DOHH2 (cell line): ENCODE data around the gene EYA2.

Source experiments
- H3F3A ChIP-seq: fragments of 200-600 bp; sonication (generic), shearing (Covaris generic); 2 replicates; pipeline ENCODE4 v1.6.0; 2016; ENCODE audit warnings: antibody characterized with exemption, mild to moderate bottlenecking; ENCODE audit not compliant: control insufficient read depth, insufficient read depth
- H3K27ac ChIP-seq: fragments of 200-600 bp; sonication (generic); 2 replicates; pipeline ENCODE4 v1.5.1; 2014; ENCODE audit warnings: low read depth, mild to moderate bottlenecking, low read length, moderate library complexity
- H3K27me3 ChIP-seq: fragments of 200-600 bp; sonication (generic); 2 replicates; pipeline ENCODE4 v1.6.1; 2014; ENCODE audit warnings: mild to moderate bottlenecking, low read length, mixed read lengths; ENCODE audit not compliant: control insufficient read depth
- H3K36me3 ChIP-seq: fragments of 200-600 bp; sonication (generic); 2 replicates; pipeline ENCODE4 v1.6.1; 2014; ENCODE audit warnings: mild to moderate bottlenecking, low read length, moderate library complexity, mixed read lengths; ENCODE audit not compliant: control insufficient read depth
- H3K4me1 ChIP-seq: fragments of 200-600 bp; sonication (generic); 2 replicates; pipeline ENCODE4 v1.6.1; 2014; ENCODE audit warnings: mild to moderate bottlenecking, low read length, mixed read lengths; ENCODE audit not compliant: control insufficient read depth
- H3K4me2 ChIP-seq: fragments of 200-600 bp; sonication (generic); 2 replicates; pipeline ENCODE4 v1.6.0; 2014; ENCODE audit warnings: mild to moderate bottlenecking, low read length, moderate library complexity
- H3K4me3 ChIP-seq: fragments of 200-600 bp; sonication (generic); 2 replicates; pipeline ENCODE4 v1.5.1; 2014; ENCODE audit warnings: mild to moderate bottlenecking, low read length, mixed read lengths
- H3K79me2 ChIP-seq: fragments of 200-600 bp; sonication (generic); 2 replicates; pipeline ENCODE4 v1.6.1; 2014; ENCODE audit warnings: mild to moderate bottlenecking, low read length, mixed read lengths; ENCODE audit not compliant: control insufficient read depth
- H3K9me2 ChIP-seq: fragments of 200-600 bp; sonication (generic); replicated peaks from 2 replicates; pipeline ENCODE4 v1.6.1; 2014; ENCODE audit warnings: mild to moderate bottlenecking, low read length, mixed read lengths; ENCODE audit not compliant: control insufficient read depth
- H3K9me3 ChIP-seq: fragments of 200-600 bp; sonication (generic); 2 replicates; pipeline ENCODE4 v1.6.1; 2014; ENCODE audit warnings: antibody characterized with exemption, low read length, mixed read lengths; ENCODE audit not compliant: control insufficient read depth, insufficient read depth
- H4K20me1 ChIP-seq: fragments of 200-600 bp; sonication (generic); 2 replicates; pipeline ENCODE4 v1.6.0; 2014; ENCODE audit warnings: low read depth, mild to moderate bottlenecking, antibody characterized with exemption, low read length, moderate library complexity; ENCODE audit not compliant: control insufficient read depth, insufficient read depth
- CTCF ChIP-seq: fragments of 200-600 bp; sonication (generic); IDR thresholded peaks from one replicate; pipeline ENCODE4 v1.5.1; 2014; ENCODE audit warnings: antibody characterized with exemption, mild to moderate bottlenecking, low read depth, low read length; ENCODE audit not compliant: poor library complexity, severe bottlenecking
- EZH2phosphoT487 ChIP-seq: fragments of 200-600 bp; sonication (generic); IDR thresholded peaks from 2 replicates; pipeline ENCODE4 v1.6.1; 2017; ENCODE audit warnings: borderline replicate concordance, mild to moderate bottlenecking, antibody characterized with exemption, low read length, moderate library complexity, mixed read lengths

EYA2 gene

GRCh38 chr20:47042464-47042863, 147.8 kb downstream of the EYA2 start:
- H3K9me3 ChIP-seq = no peaks in the 10 kb centered on the region
- no peaks in the 10 kb centered on the region for H3K4me1 ChIP-seq
- no peak overlapping the region for H3K4me2 ChIP-seq
- H3F3A ChIP-seq = no peaks in the 10 kb centered on the region
- no peak overlapping the region for H3K4me3 ChIP-seq
- no peaks in the 10 kb centered on the region for H3K36me3 ChIP-seq
- H3K27me3 ChIP-seq = 0 out of 2 replicates have a peak, but pooled peaks cover 2% of the 10 kb centered on the region
- H4K20me1 ChIP-seq = no peaks in the 10 kb centered on the region
- H3K79me2 ChIP-seq = no peaks in the 10 kb centered on the region
- no peak overlapping the region for H3K27ac ChIP-seq
- no peaks in the 10 kb centered on the region for H3K9me2 ChIP-seq
- no peak for TF ChIP-seq CTCF
- TF ChIP-seq EZH2phosphoT487 = no peak

GRCh38 chr20:47043086-47043485, 148.4 kb downstream of the EYA2 start:
- H3K4me3 ChIP-seq = no peak overlapping the region
- H3K9me3 ChIP-seq = no peaks in the 10 kb centered on the region
- no peaks in the 10 kb centered on the region for H3K36me3 ChIP-seq
- H3K27me3 ChIP-seq = peaks cover 7% of the 10 kb centered on the region; the same call in 1 of the 2 replicates
- no peaks in the 10 kb centered on the region for H4K20me1 ChIP-seq
- no peaks in the 10 kb centered on the region for H3K9me2 ChIP-seq
- no peak overlapping the region for H3K4me2 ChIP-seq
- H3K79me2 ChIP-seq = no peaks in the 10 kb centered on the region
- no peaks in the 10 kb centered on the region for H3K4me1 ChIP-seq
- H3K27ac ChIP-seq = no peak overlapping the region
- H3F3A ChIP-seq = no peaks in the 10 kb centered on the region
- TF ChIP-seq EZH2phosphoT487 (no peak), CTCF (no peak)

GRCh38 chr20:47044938-47045337, 150.3 kb downstream of the EYA2 start:
- no peak overlapping the region for H3K4me3 ChIP-seq
- H4K20me1 ChIP-seq = no peaks in the 10 kb centered on the region
- no peaks in the 10 kb centered on the region for H3K79me2 ChIP-seq
- no peak overlapping the region for H3K27ac ChIP-seq
- no peak for TF ChIP-seq CTCF
- no peak for TF ChIP-seq EZH2phosphoT487
- H3F3A ChIP-seq = no peaks in the 10 kb centered on the region
- H3K36me3 ChIP-seq = no peaks in the 10 kb centered on the region
- H3K9me2 ChIP-seq = no peaks in the 10 kb centered on the region
- H3K9me3 ChIP-seq = no peaks in the 10 kb centered on the region
- H3K4me1 ChIP-seq = no peaks in the 10 kb centered on the region
- H3K27me3 ChIP-seq = peaks cover 7% of the 10 kb centered on the region; the same call in 1 of the 2 replicates
- H3K4me2 ChIP-seq = no peak overlapping the region
